HepG2 (cell line): Measurements from ENCODE around the gene PHACTR3.

Source experiments
- CEBPB ChIP-seq: IDR thresholded peaks from 2 replicates; pipeline ENCODE4 v1.6.1; 2011; ENCODE audit warnings: low read depth, low read length, improper control_type of control experiment, borderline replicate concordance
- ZFP62 ChIP-seq: sonication (generic); formaldehyde crosslinking; IDR thresholded peaks from 2 replicates; pipeline ENCODE4 v1.4.0; 2020; ENCODE audit warnings: missing genetic modification reagents
- ZNF780A ChIP-seq: sonication (generic); formaldehyde crosslinking; IDR thresholded peaks from 2 replicates; pipeline ENCODE4 v1.8.0; 2022; ENCODE audit warnings: mild to moderate bottlenecking, missing genetic modification reagents, moderate library complexity
- TF ChIP-seq, protein P1 (sequence below): sonication (generic); formaldehyde crosslinking; IDR thresholded peaks from 2 replicates; pipeline ENCODE4 v1.5.0; 2020; ENCODE audit warnings: mild to moderate bottlenecking, missing genetic modification reagents, moderate library complexity

DNA sequence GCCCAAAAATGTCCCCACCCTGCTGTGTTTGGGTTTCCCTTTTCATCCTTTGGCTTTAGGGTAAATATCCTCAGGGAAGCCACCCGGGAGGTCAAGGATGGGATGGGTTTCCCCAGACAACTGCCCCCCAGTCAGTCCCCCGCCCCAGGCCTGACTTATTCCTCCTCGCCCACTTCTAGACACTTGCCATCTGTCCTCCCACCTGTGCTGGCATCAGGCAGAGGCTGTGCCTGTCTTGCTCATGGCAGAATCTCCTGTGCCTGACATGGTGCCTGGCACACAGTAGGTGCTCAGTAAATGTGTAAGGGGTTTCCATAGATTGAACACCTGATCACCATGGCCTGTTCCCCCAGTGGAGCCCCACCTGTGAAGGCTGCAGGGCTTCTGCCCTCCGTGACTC, 141.8 kb downstream of the PHACTR3 start:
- no peak for TF ChIP-seq CEBPB
- TF ChIP-seq, protein P1, sequence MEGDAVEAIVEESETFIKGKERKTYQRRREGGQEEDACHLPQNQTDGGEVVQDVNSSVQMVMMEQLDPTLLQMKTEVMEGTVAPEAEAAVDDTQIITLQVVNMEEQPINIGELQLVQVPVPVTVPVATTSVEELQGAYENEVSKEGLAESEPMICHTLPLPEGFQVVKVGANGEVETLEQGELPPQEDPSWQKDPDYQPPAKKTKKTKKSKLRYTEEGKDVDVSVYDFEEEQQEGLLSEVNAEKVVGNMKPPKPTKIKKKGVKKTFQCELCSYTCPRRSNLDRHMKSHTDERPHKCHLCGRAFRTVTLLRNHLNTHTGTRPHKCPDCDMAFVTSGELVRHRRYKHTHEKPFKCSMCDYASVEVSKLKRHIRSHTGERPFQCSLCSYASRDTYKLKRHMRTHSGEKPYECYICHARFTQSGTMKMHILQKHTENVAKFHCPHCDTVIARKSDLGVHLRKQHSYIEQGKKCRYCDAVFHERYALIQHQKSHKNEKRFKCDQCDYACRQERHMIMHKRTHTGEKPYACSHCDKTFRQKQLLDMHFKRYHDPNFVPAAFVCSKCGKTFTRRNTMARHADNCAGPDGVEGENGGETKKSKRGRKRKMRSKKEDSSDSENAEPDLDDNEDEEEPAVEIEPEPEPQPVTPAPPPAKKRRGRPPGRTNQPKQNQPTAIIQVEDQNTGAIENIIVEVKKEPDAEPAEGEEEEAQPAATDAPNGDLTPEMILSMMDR: no peak
- no peak for TF ChIP-seq ZNF780A (CRISPR knock-in tag)
- no peak for TF ChIP-seq ZFP62 (CRISPR knock-in tag)
